MM.1S (cell line): ENCODE results near the gene LYRM9.

ENCODE experiments used
- EZH2 ChIP-seq: fragments of 300-600 bp; sonication (generic); optimal IDR thresholded peaks from 2 replicates; pipeline ENCODE3; 2017; ENCODE audit warnings: low read depth, mild to moderate bottlenecking, antibody characterized with exemption, low read length, mixed read lengths
- EZH2phosphoT487 ChIP-seq: fragments of 300-600 bp; sonication (generic); IDR thresholded peaks from 2 replicates; pipeline ENCODE4 v1.6.1; 2018; ENCODE audit warnings: antibody characterized with exemption, low read length
- TF ChIP-seq, protein P1 (sequence below): fragments of 300-600 bp; sonication (generic); IDR thresholded peaks from 2 replicates; pipeline ENCODE4 v1.5.1; 2016; ENCODE audit warnings: antibody characterized with exemption, low read length, mixed read lengths

DNA sequence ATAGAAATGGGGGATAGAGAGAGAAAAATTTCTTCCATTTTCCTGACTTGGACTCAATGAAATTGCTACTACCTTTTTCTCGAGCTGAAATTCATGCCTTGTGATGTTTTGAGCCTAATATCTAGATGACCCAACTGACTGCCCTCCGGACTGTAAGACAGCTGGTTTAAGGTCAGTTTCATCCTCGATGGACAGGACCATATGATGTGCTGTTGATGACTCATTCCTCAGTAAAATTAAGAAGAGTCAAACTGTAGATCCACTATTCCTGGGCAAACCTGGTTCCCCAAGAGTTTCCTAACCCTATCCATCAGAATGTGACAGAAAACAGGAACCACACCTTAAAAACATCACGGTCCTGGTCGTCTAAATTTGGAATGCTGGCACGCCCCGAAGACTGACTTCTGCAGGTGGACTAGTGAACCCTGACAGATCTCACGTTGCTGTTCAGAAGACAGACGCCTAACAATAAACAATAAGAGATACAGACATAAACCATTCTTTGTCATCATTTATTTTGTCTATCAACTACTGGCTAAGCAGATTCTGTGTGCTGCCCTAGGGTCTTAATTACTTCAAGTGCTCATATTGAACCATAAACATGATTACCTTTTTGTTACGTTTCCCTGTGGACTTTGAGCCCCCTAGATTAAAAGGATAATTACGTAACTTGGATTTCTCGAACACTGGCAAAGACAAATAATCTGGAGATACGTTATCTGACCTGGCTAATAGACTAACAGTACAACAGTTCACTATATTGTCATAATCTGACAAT lies 47.7 kb downstream of the LYRM9 start:
- TF ChIP-seq, protein P1, sequence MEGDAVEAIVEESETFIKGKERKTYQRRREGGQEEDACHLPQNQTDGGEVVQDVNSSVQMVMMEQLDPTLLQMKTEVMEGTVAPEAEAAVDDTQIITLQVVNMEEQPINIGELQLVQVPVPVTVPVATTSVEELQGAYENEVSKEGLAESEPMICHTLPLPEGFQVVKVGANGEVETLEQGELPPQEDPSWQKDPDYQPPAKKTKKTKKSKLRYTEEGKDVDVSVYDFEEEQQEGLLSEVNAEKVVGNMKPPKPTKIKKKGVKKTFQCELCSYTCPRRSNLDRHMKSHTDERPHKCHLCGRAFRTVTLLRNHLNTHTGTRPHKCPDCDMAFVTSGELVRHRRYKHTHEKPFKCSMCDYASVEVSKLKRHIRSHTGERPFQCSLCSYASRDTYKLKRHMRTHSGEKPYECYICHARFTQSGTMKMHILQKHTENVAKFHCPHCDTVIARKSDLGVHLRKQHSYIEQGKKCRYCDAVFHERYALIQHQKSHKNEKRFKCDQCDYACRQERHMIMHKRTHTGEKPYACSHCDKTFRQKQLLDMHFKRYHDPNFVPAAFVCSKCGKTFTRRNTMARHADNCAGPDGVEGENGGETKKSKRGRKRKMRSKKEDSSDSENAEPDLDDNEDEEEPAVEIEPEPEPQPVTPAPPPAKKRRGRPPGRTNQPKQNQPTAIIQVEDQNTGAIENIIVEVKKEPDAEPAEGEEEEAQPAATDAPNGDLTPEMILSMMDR: no peak
- no peak for TF ChIP-seq EZH2
- no peak for TF ChIP-seq EZH2phosphoT487
